ENCODE results near the gene BRI3.

BRI3 gene

GRCh38 chr7:98280296-98280695 lies 1.2 kb upstream of the BRI3 start:
- H3K4me3 ChIP-seq (ENCODE audit: low read depth, low read length) = peak overlapping the region; percentile 88
- no peak overlapping the region for H3K9ac ChIP-seq (ENCODE audit: low read length)
- no peak overlapping the region for H3K27ac ChIP-seq (ENCODE audit: low read depth, low read length)

GRCh38 chr7:98281757-98282606 lies 496 bp downstream of the BRI3 start:
- Histone ChIP-seq H3K4me1 (ENCODE audit: control insufficient read depth, insufficient read depth, low read length) (peaks cover 45% of the 10 kb centered on the region), H3K4me3 (ENCODE audit: low read depth, low read length) (peak overlapping the region; percentile 83), H3K36me3 (ENCODE audit: control insufficient read depth, insufficient read depth, low read length) (peaks cover 8% of the 10 kb centered on the region; the same call in 1 of the 2 replicates), H3K27me3 (ENCODE audit: control insufficient read depth, insufficient read depth, low read length) (no peaks in the 10 kb centered on the region), H3K9me3 (ENCODE audit: control insufficient read depth, insufficient read depth, low read depth, low read length) (no peaks in the 10 kb centered on the region), H3K27ac (ENCODE audit: low read depth, low read length) (peak overlapping the region; percentile 69; the same call in 1 of the 2 replicates), H3K9ac (ENCODE audit: low read length) (peak overlapping the region; percentile 76)

More at GRCh38 chr7:98280296-98280695, 1.2 kb upstream of the BRI3 start:
- H3K36me3 ChIP-seq (ENCODE audit: control insufficient read depth, insufficient read depth, low read length) = peaks cover 8% of the 10 kb centered on the region; the same call in 1 of the 2 replicates
- H3K27me3 ChIP-seq (ENCODE audit: control insufficient read depth, insufficient read depth, low read length) = no peaks in the 10 kb centered on the region
- peaks cover 28% of the 10 kb centered on the region for H3K4me1 ChIP-seq (ENCODE audit: control insufficient read depth, insufficient read depth, low read length)
- H3K9me3 ChIP-seq (ENCODE audit: control insufficient read depth, insufficient read depth, low read depth, low read length) = no peaks in the 10 kb centered on the region

GRCh38 chr7:98282703-98283102 lies 1.2 kb downstream of the BRI3 start:
- Histone ChIP-seq H3K9ac (ENCODE audit: low read length) (peak overlapping the region; percentile 76), H3K27ac (ENCODE audit: low read depth, low read length) (no peak overlapping the region), H3K4me3 (ENCODE audit: low read depth, low read length) (peak overlapping the region; percentile 83), H3K9me3 (ENCODE audit: control insufficient read depth, insufficient read depth, low read depth, low read length) (no peaks in the 10 kb centered on the region), H3K36me3 (ENCODE audit: control insufficient read depth, insufficient read depth, low read length) (peaks cover 8% of the 10 kb centered on the region; the same call in 1 of the 2 replicates), H3K27me3 (ENCODE audit: control insufficient read depth, insufficient read depth, low read length) (no peaks in the 10 kb centered on the region), H3K4me1 (ENCODE audit: control insufficient read depth, insufficient read depth, low read length) (peaks cover 50% of the 10 kb centered on the region)

- H3K27ac ChIP-seq (ENCODE audit: low read depth, low read length) = no peak overlapping the region
- peak overlapping the region; percentile 34 for H3K9ac ChIP-seq (ENCODE audit: low read length)
- H3K4me3 ChIP-seq (ENCODE audit: low read depth, low read length) = peak overlapping the region; percentile 83
- H3K9me3 ChIP-seq (ENCODE audit: control insufficient read depth, insufficient read depth, low read depth, low read length) = no peaks in the 10 kb centered on the region
- peaks cover 50% of the 10 kb centered on the region for H3K4me1 ChIP-seq (ENCODE audit: control insufficient read depth, insufficient read depth, low read length)
- H3K27me3 ChIP-seq (ENCODE audit: control insufficient read depth, insufficient read depth, low read length) = no peaks in the 10 kb centered on the region
- peaks cover 11% of the 10 kb centered on the region; the same call in 1 of the 2 replicates for H3K36me3 ChIP-seq (ENCODE audit: control insufficient read depth, insufficient read depth, low read length)
Measured at GRCh38 chr7:98283127-98283886, 1.8 kb downstream of the BRI3 start.

- Histone ChIP-seq H3K27me3 (ENCODE audit: control insufficient read depth, insufficient read depth, low read length) (no peaks in the 10 kb centered on the region), H3K4me1 (ENCODE audit: control insufficient read depth, insufficient read depth, low read length) (peaks cover 50% of the 10 kb centered on the region), H3K9ac (ENCODE audit: low read length) (peak overlapping the region; percentile 34), H3K4me3 (ENCODE audit: low read depth, low read length) (peak overlapping the region; percentile 19; the same call in 1 of the 2 replicates), H3K27ac (ENCODE audit: low read depth, low read length) (no peak overlapping the region), H3K36me3 (ENCODE audit: control insufficient read depth, insufficient read depth, low read length) (peaks cover 13% of the 10 kb centered on the region; the same call in 1 of the 2 replicates), H3K9me3 (ENCODE audit: control insufficient read depth, insufficient read depth, low read depth, low read length) (no peaks in the 10 kb centered on the region)
Measured at GRCh38 chr7:98283887-98284222, 2.4 kb downstream of the BRI3 start.

- Histone ChIP-seq H3K4me3 (ENCODE audit: low read depth, low read length) (no peak overlapping the region; the same call in 1 of the 2 replicates), H3K4me1 (ENCODE audit: control insufficient read depth, insufficient read depth, low read length) (peaks cover 50% of the 10 kb centered on the region), H3K9me3 (ENCODE audit: control insufficient read depth, insufficient read depth, low read depth, low read length) (no peaks in the 10 kb centered on the region), H3K36me3 (ENCODE audit: control insufficient read depth, insufficient read depth, low read length) (peaks cover 14% of the 10 kb centered on the region; the same call in 1 of the 2 replicates), H3K27me3 (ENCODE audit: control insufficient read depth, insufficient read depth, low read length) (no peaks in the 10 kb centered on the region), H3K9ac (ENCODE audit: low read length) (peak overlapping the region; percentile 34), H3K27ac (ENCODE audit: low read depth, low read length) (no peak overlapping the region)
Measured at GRCh38 chr7:98284335-98285036, 3.0 kb downstream of the BRI3 start.

GRCh38 chr7:98285157-98286092 lies 3.9 kb downstream of the BRI3 start:
- H3K9ac ChIP-seq (ENCODE audit: low read length) = peak overlapping the region; percentile 22
- H3K27ac ChIP-seq (ENCODE audit: low read depth, low read length) = no peak overlapping the region; the same call in 1 of the 2 replicates
- H3K9me3 ChIP-seq (ENCODE audit: control insufficient read depth, insufficient read depth, low read depth, low read length) = no peaks in the 10 kb centered on the region
- peaks cover 16% of the 10 kb centered on the region; the same call in 1 of the 2 replicates for H3K36me3 ChIP-seq (ENCODE audit: control insufficient read depth, insufficient read depth, low read length)
- H3K4me1 ChIP-seq (ENCODE audit: control insufficient read depth, insufficient read depth, low read length) = peaks cover 50% of the 10 kb centered on the region
- no peak overlapping the region for H3K4me3 ChIP-seq (ENCODE audit: low read depth, low read length)
- H3K27me3 ChIP-seq (ENCODE audit: control insufficient read depth, insufficient read depth, low read length) = no peaks in the 10 kb centered on the region

GRCh38 chr7:98286093-98286539 lies 4.6 kb downstream of the BRI3 start:
- H3K9me3 ChIP-seq (ENCODE audit: control insufficient read depth, insufficient read depth, low read depth, low read length) = no peaks in the 10 kb centered on the region
- peaks cover 50% of the 10 kb centered on the region for H3K4me1 ChIP-seq (ENCODE audit: control insufficient read depth, insufficient read depth, low read length)
- no peak overlapping the region for H3K4me3 ChIP-seq (ENCODE audit: low read depth, low read length)
- H3K36me3 ChIP-seq (ENCODE audit: control insufficient read depth, insufficient read depth, low read length) = peaks cover 21% of the 10 kb centered on the region; the same call in 1 of the 2 replicates
- no peaks in the 10 kb centered on the region for H3K27me3 ChIP-seq (ENCODE audit: control insufficient read depth, insufficient read depth, low read length)
- H3K27ac ChIP-seq (ENCODE audit: low read depth, low read length) = no peak overlapping the region; the same call in 1 of the 2 replicates
- H3K9ac ChIP-seq (ENCODE audit: low read length) = peak overlapping the region; percentile 22

GRCh38 chr7:98286701-98287485 lies 5.4 kb downstream of the BRI3 start:
- Histone ChIP-seq H3K9me3 (ENCODE audit: control insufficient read depth, insufficient read depth, low read depth, low read length) (no peaks in the 10 kb centered on the region), H3K4me1 (ENCODE audit: control insufficient read depth, insufficient read depth, low read length) (peaks cover 50% of the 10 kb centered on the region), H3K27me3 (ENCODE audit: control insufficient read depth, insufficient read depth, low read length) (no peaks in the 10 kb centered on the region), H3K27ac (ENCODE audit: low read depth, low read length) (no peak overlapping the region), H3K9ac (ENCODE audit: low read length) (peak overlapping the region; percentile 15), H3K36me3 (ENCODE audit: control insufficient read depth, insufficient read depth, low read length) (peaks cover 28% of the 10 kb centered on the region), H3K4me3 (ENCODE audit: low read depth, low read length) (no peak overlapping the region)

Measured in HUES6 (cell line).